SHP77 (cell line): ENCODE data around the gene TRAPPC11.
"Not testable (repeated sequence)": the region's sequence is repeated elsewhere in the genome, so short reads cannot be mapped to it uniquely, and the experiment has no call there.

Experiments
- DNase-seq, 2 experiments: peaks; one replicate each; lab custom pipeline; 2025; lab: John Stamatoyannopoulos, UW

Gene TRAPPC11

DNA sequence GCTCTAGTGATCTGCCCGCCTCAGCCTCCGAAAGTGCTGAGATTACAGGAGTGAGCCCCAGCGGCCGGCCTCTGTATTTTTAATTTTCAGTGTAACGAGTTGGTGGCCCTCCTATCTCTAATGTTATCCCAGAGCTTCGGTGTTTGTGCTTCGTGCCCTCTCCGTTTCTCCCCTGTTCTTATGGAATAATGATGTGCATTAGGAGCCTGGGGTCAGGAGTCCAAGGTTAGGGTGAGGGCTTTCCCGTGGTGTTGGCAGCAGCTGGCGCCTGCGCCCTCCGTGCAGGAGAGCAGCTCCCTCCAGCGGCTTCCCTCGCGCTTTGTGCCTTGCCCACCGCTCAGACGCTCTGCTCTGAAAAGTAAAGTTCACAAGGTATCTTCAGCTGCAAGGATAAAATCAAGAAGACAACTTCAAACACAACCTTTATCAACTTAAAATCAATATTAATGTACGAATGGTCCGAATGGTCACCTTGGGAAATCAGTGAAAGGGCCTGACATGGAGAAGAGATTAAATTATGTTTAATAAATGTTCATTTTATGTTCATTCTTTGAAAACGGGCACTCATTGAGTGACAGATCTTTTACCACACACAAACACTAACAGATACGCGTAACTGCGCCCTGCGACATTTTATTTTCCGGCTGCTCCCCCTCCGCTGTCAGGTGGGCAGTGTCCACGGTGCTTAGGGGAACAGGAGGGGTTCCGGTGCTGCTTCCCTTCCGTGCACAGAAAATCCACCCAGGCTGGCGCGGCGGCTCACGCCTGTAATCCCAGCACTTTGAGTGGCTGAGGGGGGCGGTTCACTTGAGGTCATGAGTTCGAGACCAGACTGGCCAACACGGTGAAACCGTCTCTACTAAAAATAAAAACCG is 62.4 kb downstream of the TRAPPC11 start:
- DNase-seq, result no peak

GRCh38 chr4:183722731-183723560 is 63.9 kb downstream of the TRAPPC11 start:
- peak; percentile 78 for DNase-seq

GRCh38 chr4:183723561-183724228 is 64.6 kb downstream of the TRAPPC11 start:
- no peak for DNase-seq

GRCh38 chr4:183725585-183725984 is 66.5 kb downstream of the TRAPPC11 start:
- DNase-seq, result not testable (repeated sequence)

DNA sequence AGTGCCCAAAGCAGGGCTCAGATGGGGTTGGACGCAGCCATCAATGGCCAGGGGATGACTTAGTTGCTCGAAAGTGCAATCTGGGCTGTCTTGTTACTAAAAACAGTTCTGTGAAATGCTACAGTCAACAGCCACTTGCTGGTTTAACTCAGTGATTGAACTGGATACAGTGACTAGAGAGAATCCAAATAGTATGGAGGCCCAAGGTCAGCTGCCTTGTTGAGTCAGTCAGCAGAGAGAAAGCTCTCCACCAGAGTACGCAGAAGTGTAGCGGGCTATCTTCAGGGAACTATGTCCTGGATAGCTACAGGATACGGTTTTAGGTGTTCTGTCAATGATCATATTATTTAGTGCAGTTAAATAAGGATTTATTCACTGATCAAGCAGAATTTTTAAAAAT is 68.4 kb downstream of the TRAPPC11 start:
- DNase-seq, result no peak

GRCh38 chr4:183728223-183729068 is 69.4 kb downstream of the TRAPPC11 start:
- no peak for DNase-seq

- no peak for DNase-seq
Measured at GRCh38 chr4:183729069-183729406, 69.9 kb downstream of the TRAPPC11 start.

DNA sequence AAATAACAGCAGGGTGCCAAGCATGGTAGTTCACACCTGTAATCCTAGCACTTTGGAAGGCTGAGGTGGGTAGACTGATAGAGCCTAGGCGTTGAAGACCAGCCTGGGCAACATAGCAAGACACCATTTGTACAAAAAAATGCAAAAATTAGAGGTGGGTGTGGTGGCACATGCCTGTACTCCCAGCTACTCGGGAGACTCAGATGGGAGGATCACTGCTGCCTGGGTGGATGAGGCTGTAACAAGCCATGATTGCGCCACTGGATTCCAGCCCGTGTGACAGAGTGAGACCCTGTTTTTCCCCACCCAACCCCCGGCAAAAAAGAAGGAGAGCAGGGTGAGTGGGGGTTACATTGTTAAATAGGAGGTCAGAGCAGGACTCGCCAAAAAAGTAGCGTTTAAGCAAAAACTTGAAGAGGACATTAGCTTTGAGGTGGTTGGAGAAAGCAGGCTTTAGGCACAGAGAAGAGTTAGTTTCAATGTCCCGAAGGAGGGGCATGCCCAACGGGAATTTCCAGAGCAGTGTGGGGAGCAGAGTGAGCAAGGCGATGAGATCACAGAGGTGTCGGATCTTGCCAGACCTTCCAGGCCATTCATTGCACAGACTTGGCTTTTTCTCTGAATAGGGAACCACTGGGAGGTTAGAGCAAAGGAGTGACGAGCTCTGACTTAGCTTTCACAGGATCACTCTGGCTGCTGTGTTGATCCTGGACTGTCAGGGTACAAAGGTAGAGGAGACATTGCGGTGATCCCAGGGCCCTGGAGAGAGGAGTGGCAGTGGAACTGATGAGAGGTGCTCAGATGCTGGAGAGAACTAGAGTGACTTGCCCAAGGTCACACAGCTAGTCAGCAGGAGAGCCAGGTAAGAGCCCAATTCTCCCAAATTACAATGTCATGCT is 70.6 kb downstream of the TRAPPC11 start:
- DNase-seq, result no peak

GRCh38 chr4:183732296-183732695 is 73.2 kb downstream of the TRAPPC11 start:
- no peak for DNase-seq

- DNase-seq, result no peak
Measured at GRCh38 chr4:183733181-183733580, 74.1 kb downstream of the TRAPPC11 start.

DNA sequence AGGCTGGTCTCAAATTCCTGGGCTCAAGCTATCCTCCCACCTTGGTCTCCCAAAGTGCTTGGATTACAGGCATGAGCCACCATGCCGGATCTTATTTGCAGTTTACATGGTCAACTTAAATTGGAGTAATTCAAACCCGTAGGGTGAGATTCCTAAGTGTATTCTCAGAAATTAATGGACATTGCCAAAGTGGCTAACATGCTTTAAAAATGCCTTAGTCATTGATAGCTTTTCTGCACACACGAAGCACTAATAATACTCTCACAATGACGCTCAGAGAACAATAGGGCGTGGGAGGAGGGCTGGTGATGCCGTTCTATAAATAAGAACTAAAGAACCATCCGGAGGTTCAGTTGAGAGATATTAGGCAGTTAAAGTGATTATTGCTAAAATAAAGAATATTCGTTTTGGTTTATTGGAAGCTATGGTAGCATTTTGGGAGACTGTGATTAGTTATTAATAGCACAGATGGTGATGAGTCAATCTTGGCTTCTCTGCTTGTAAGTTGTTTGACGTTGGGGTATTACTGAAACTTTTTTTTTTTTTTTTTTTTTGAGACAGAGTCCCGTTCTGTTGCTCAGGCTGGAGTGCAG is 79.1 kb downstream of the TRAPPC11 start:
- DNase-seq, result no peak

DNA sequence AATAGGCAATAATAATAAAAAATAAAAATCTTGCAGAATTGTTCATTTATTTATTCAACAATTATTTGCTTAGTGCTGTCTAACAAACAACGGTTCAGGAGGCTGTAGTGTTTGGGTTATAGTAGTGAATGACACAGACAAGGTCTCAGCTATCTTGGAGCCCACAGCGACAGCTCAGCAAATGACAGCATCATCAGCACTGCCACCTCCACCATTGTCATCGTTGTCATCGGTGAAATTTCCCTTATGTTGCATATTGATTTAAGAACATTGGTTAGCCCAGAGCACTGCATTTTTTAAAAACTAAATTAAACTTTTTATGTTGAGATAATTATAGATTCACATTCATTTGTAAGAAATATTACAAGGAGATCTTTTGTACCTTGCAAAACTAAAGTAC is 79.9 kb downstream of the TRAPPC11 start:
- no peak for DNase-seq

DNA sequence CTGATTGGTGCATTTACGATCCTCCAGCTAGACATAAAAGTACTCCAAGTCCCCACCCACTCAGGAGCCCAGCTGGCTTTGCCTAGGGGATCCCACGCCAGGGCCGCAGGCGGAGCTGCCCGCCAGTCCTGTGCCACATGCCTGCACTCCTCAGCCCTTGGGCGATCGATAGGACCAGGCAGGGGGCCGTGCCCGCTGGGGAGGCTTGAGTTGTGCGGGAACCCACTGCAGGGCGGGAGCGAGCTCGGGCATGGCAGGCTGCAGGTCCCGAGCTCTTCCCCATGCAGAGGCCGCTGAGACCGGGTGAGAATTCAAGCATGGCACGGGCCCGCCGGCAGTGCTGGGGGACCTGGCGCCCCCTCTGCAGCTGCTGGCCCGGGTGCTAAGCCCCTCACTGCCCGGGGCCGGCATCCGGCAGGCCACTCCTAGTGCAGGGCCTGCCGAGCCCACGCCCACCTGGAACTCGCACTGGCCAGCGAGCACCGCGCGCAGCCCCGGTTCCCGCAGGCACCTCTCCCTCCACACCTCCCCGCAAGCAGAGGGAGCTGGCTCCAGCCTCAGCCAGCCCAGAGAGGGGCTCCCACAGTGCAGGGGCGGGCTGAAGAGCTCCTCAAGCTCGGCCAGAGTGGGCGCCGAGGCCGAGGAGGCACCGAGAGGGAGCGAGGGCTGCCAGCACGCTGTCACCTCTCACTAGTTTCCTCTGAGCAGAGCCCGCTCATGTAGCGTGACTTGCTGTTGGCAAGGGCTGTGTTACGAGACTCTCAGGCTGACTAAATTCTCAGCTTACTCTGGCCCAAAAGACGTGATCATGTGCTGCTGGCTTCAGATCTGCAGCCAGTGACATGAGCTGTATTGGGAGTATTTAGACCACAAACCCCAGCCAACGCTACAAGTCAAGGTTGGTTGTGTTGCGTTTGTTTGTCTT is 87.5 kb downstream of the TRAPPC11 start:
- no peak for DNase-seq

DNA sequence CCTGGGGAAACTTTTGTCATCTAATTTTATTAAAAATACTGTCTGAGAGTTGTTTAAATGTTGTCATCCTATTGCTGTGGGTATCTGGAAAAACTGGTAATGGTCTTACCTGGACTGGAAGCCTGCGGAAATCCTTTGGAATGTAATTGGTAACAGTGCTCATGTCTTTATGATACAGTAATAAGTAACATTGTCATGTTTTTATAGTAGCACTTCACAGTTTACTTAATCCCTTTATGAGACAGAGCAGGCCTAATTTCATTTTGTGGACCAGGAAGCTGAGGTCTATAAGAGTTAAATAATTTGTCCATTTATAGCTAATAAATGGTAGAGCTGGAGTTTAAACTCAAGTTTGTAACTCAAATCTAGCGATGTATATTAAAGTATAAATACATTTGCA is 88.3 kb downstream of the TRAPPC11 start:
- DNase-seq, result no peak

DNA sequence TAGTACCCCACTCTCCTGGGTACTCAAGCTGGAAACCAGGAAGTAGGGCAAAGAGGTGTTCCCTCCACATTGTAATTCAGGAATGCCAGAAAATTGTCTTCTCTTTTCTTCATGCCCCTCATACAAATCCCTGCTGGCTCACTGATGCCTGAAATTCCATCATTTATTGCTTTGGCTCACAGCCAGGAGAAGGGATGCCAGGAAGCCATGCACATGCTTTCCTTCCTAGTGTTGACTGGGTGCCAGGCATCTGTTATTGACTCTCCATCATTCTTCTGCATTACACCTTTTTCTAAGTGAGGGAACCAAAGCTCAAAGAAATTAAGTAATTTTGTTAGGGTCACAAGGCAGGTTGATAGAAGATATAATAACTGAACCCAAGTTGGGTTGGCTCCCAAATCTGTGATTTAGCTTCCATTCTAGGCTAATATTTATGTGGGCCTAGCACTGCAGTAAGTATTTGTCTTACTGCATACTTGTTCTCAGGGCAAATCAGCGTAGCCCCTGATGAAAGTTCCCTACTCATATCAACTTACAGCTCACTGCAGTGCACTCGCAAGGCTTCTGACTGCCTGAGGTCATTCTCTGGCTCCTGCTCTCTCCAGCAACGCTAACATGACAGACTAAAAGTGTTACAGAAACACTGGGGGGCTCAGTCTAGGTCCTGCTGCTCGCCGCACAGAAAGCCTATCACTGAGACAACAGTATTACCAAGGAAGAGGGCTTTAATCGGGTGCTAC is 89.0 kb downstream of the TRAPPC11 start:
- DNase-seq, result no peak

- DNase-seq, result no peak
Measured at GRCh38 chr4:183751106-183751505, 92.0 kb downstream of the TRAPPC11 start.

GRCh38 chr4:183755596-183755995 is 96.5 kb downstream of the TRAPPC11 start:
- DNase-seq, result no peak

- no peak for DNase-seq
Measured at GRCh38 chr4:183757060-183757459, 98.0 kb downstream of the TRAPPC11 start.
